Astrocyte of the cerebellum (primary cell): ENCODE results near the gene CXCL12.

Experiments
- DNase-seq: peaks from one replicate; pipeline ENCODE4 v3.0.0-alpha.2; 2011; ENCODE audit warnings: low read depth
- H3K4me3 ChIP-seq: 2 replicates; pipeline ENCODE4 v1.5.1; 2011; ENCODE audit warnings: mild to moderate bottlenecking, low read depth, low read length, moderate library complexity
- CTCF ChIP-seq: IDR thresholded peaks from 2 replicates; pipeline ENCODE4 v1.5.1; 2012; ENCODE audit warnings: low read length, low read depth, moderate library complexity, mild to moderate bottlenecking; ENCODE audit errors: missing control alignments
- in situ Hi-C: cut with HindIII; loops from 2 replicates; pipeline ENCODE4 v1.10.0; 2017; ENCODE audit warnings: low sequenced_read_pairs

CXCL12 gene

GRCh38 chr10:44335330-44336021 lies 49.4 kb downstream of the CXCL12 start:
- H3K4me3 ChIP-seq = no peak overlapping the region
- in situ Hi-C loops = no loop called here
- DNase-seq = no peak
- TF ChIP-seq CTCF = no peak

- in situ Hi-C loops = no loop called here
- no peak for DNase-seq
- no peak overlapping the region for H3K4me3 ChIP-seq
- TF ChIP-seq CTCF = no peak
Measured at GRCh38 chr10:44334621-44335184, 50.2 kb downstream of the CXCL12 start.

- no peak for DNase-seq
- in situ Hi-C loops = no loop called here
- no peak overlapping the region for H3K4me3 ChIP-seq
Measured at GRCh38 chr10:44334091-44334490, 50.8 kb downstream of the CXCL12 start.

GRCh38 chr10:44333511-44333910 lies 51.4 kb downstream of the CXCL12 start:
- DNase-seq = no peak
- H3K4me3 ChIP-seq = no peak overlapping the region
- TF ChIP-seq CTCF = no peak
- in situ Hi-C loops = no loop called here

More at GRCh38 chr10:44334091-44334490, 50.8 kb downstream of the CXCL12 start:
- no peak for TF ChIP-seq CTCF

GRCh38 chr10:44332465-44332864 lies 52.4 kb downstream of the CXCL12 start:
- in situ Hi-C loops = no loop called here
- TF ChIP-seq CTCF = no peak
- DNase-seq = no peak
- H3K4me3 ChIP-seq = no peak overlapping the region

GRCh38 chr10:44330431-44330830 lies 54.5 kb downstream of the CXCL12 start:
- in situ Hi-C loops = no loop called here
- no peak overlapping the region for H3K4me3 ChIP-seq
- no peak for TF ChIP-seq CTCF
- no peak for DNase-seq
